ENCODE measurements around the gene PTPRE. TPM values are rescaled to one million over a fixed set of nuclear protein-coding genes. Genes with fewer than 3 reads are reported as not detected.
A peak's percentile ranks its signal among the peaks of the same experiment; 100 is the strongest.

The PTPRE gene
- total and polyA plus RNA-seq, 4 donors = 30.9 to 46.9 (median 37.2) TPM

- Histone ChIP-seq H3K27ac (ENCODE audit: low read depth, low read length) (no peak overlapping the region), H3K27me3 (ENCODE audit: control insufficient read depth, insufficient read depth, low read length) (no peaks in the 10 kb centered on the region), H3K4me1 (ENCODE audit: control insufficient read depth, insufficient read depth, low read length) (peaks cover 27% of the 10 kb centered on the region), H3K9me3 (ENCODE audit: control insufficient read depth, insufficient read depth, low read length) (no peaks in the 10 kb centered on the region), H3K4me3 (ENCODE audit: low read depth, low read length) (no peak overlapping the region), H3K36me3 (ENCODE audit: control insufficient read depth, insufficient read depth, low read length) (no peaks in the 10 kb centered on the region)
- WGBS (ENCODE audit: insufficient coverage) = 93% methylated on average over 9 of the region's 9 CpGs
- no peak for DNase-seq (ENCODE audit: low read depth in 4 of 6, low spot score in 6 of 6)
These were observed 15.3 kb downstream of the PTPRE start for GRCh38 chr10:127922206-127922605.

- WGBS (ENCODE audit: insufficient coverage) = 74% methylated on average over 12 of the region's 12 CpGs
- peaks cover 27% of the 10 kb centered on the region for H3K4me1 ChIP-seq (ENCODE audit: control insufficient read depth, insufficient read depth, low read length)
- no peaks in the 10 kb centered on the region for H3K36me3 ChIP-seq (ENCODE audit: control insufficient read depth, insufficient read depth, low read length)
- no peaks in the 10 kb centered on the region for H3K27me3 ChIP-seq (ENCODE audit: control insufficient read depth, insufficient read depth, low read length)
- no peak for DNase-seq (ENCODE audit: low read depth in 4 of 6, low spot score in 6 of 6)
- H3K27ac ChIP-seq (ENCODE audit: low read depth, low read length) = peak overlapping the region; percentile 11
- no peaks in the 10 kb centered on the region for H3K9me3 ChIP-seq (ENCODE audit: control insufficient read depth, insufficient read depth, low read length)
- H3K4me3 ChIP-seq (ENCODE audit: low read depth, low read length) = no peak overlapping the region
These were observed 15.9 kb downstream of the PTPRE start for GRCh38 chr10:127922675-127923366.

GRCh38 chr10:127923646-127924045, 16.7 kb downstream of the PTPRE start:
- Histone ChIP-seq H3K4me1 (ENCODE audit: control insufficient read depth, insufficient read depth, low read length) (peaks cover 27% of the 10 kb centered on the region), H3K9me3 (ENCODE audit: control insufficient read depth, insufficient read depth, low read length) (no peaks in the 10 kb centered on the region), H3K36me3 (ENCODE audit: control insufficient read depth, insufficient read depth, low read length) (no peaks in the 10 kb centered on the region), H3K27me3 (ENCODE audit: control insufficient read depth, insufficient read depth, low read length) (no peaks in the 10 kb centered on the region), H3K27ac (ENCODE audit: low read depth, low read length) (no peak overlapping the region), H3K4me3 (ENCODE audit: low read depth, low read length) (no peak overlapping the region)
- DNase-seq (ENCODE audit: low read depth in 4 of 6, low spot score in 6 of 6) = no peak
- WGBS (ENCODE audit: insufficient coverage) = no CpG with 5 or more reads among the region's 1 CpG

GRCh38 chr10:127925471-127926207, 18.7 kb downstream of the PTPRE start:
- no peaks in the 10 kb centered on the region for H3K27me3 ChIP-seq (ENCODE audit: control insufficient read depth, insufficient read depth, low read length)
- H3K4me3 ChIP-seq (ENCODE audit: low read depth, low read length) = no peak overlapping the region
- DNase-seq (ENCODE audit: low read depth in 4 of 6, low spot score in 6 of 6) = no peak
- no peak overlapping the region for H3K27ac ChIP-seq (ENCODE audit: low read depth, low read length)
- H3K9me3 ChIP-seq (ENCODE audit: control insufficient read depth, insufficient read depth, low read length) = no peaks in the 10 kb centered on the region
- WGBS (ENCODE audit: insufficient coverage) = 80% methylated on average over 4 of the region's 6 CpGs
- H3K36me3 ChIP-seq (ENCODE audit: control insufficient read depth, insufficient read depth, low read length) = no peaks in the 10 kb centered on the region
- peaks cover 24% of the 10 kb centered on the region for H3K4me1 ChIP-seq (ENCODE audit: control insufficient read depth, insufficient read depth, low read length)

- peaks cover 19% of the 10 kb centered on the region for H3K4me1 ChIP-seq (ENCODE audit: control insufficient read depth, insufficient read depth, low read length)
- DNase-seq (ENCODE audit: low read depth in 4 of 6, low spot score in 6 of 6) = no peak
- no peak overlapping the region for H3K4me3 ChIP-seq (ENCODE audit: low read depth, low read length)
- peak overlapping the region; percentile 8 for H3K27ac ChIP-seq (ENCODE audit: low read depth, low read length)
- no peaks in the 10 kb centered on the region for H3K9me3 ChIP-seq (ENCODE audit: control insufficient read depth, insufficient read depth, low read length)
- H3K36me3 ChIP-seq (ENCODE audit: control insufficient read depth, insufficient read depth, low read length) = no peaks in the 10 kb centered on the region
- 89% methylated on average over 7 of the region's 8 CpGs for WGBS (ENCODE audit: insufficient coverage)
- H3K27me3 ChIP-seq (ENCODE audit: control insufficient read depth, insufficient read depth, low read length) = no peaks in the 10 kb centered on the region
These were observed 19.6 kb downstream of the PTPRE start for GRCh38 chr10:127926455-127926854.

- Histone ChIP-seq H3K4me3 (ENCODE audit: low read depth, low read length) (no peak overlapping the region), H3K9me3 (ENCODE audit: control insufficient read depth, insufficient read depth, low read length) (no peaks in the 10 kb centered on the region), H3K4me1 (ENCODE audit: control insufficient read depth, insufficient read depth, low read length) (peaks cover 4% of the 10 kb centered on the region), H3K27ac (ENCODE audit: low read depth, low read length) (peak overlapping the region; percentile 1), H3K36me3 (ENCODE audit: control insufficient read depth, insufficient read depth, low read length) (no peaks in the 10 kb centered on the region), H3K27me3 (ENCODE audit: control insufficient read depth, insufficient read depth, low read length) (no peaks in the 10 kb centered on the region)
- WGBS (ENCODE audit: insufficient coverage) = no CpG with 5 or more reads among the region's 10 CpGs
- DNase-seq (ENCODE audit: low read depth in 4 of 6, low spot score in 6 of 6) = no peak
These were observed 21.3 kb downstream of the PTPRE start for GRCh38 chr10:127928021-127928806.

- H3K4me3 ChIP-seq (ENCODE audit: low read depth, low read length) = no peak overlapping the region
- DNase-seq (ENCODE audit: low read depth in 4 of 6, low spot score in 6 of 6) = no peak
- H3K9me3 ChIP-seq (ENCODE audit: control insufficient read depth, insufficient read depth, low read length) = no peaks in the 10 kb centered on the region
- H3K27ac ChIP-seq (ENCODE audit: low read depth, low read length) = no peak overlapping the region
- WGBS (ENCODE audit: insufficient coverage) = 90% methylated on average over 13 of the region's 15 CpGs
- H3K36me3 ChIP-seq (ENCODE audit: control insufficient read depth, insufficient read depth, low read length) = peaks cover 9% of the 10 kb centered on the region
- peaks cover 23% of the 10 kb centered on the region for H3K4me1 ChIP-seq (ENCODE audit: control insufficient read depth, insufficient read depth, low read length)
- H3K27me3 ChIP-seq (ENCODE audit: control insufficient read depth, insufficient read depth, low read length) = no peaks in the 10 kb centered on the region
These were observed 25.8 kb downstream of the PTPRE start for GRCh38 chr10:127932521-127933270.

- peaks cover 28% of the 10 kb centered on the region for H3K4me1 ChIP-seq (ENCODE audit: control insufficient read depth, insufficient read depth, low read length)
- no peak overlapping the region for H3K4me3 ChIP-seq (ENCODE audit: low read depth, low read length)
- H3K27ac ChIP-seq (ENCODE audit: low read depth, low read length) = no peak overlapping the region
- no CpG with 5 or more reads among the region's 5 CpGs for WGBS (ENCODE audit: insufficient coverage)
- H3K36me3 ChIP-seq (ENCODE audit: control insufficient read depth, insufficient read depth, low read length) = peaks cover 9% of the 10 kb centered on the region
- no peaks in the 10 kb centered on the region for H3K9me3 ChIP-seq (ENCODE audit: control insufficient read depth, insufficient read depth, low read length)
- DNase-seq (ENCODE audit: low read depth in 4 of 6, low spot score in 6 of 6) = peak in 1 of 6 donors; percentile 76
- H3K27me3 ChIP-seq (ENCODE audit: control insufficient read depth, insufficient read depth, low read length) = no peaks in the 10 kb centered on the region
These were observed 26.4 kb downstream of the PTPRE start for GRCh38 chr10:127933271-127933670.

- 98% methylated on average over 10 of the region's 14 CpGs for WGBS (ENCODE audit: insufficient coverage)
These were observed 27.5 kb downstream of the PTPRE start for GRCh38 chr10:127934383-127934782.

More at GRCh38 chr10:127934383-127934782, 27.5 kb downstream of the PTPRE start:
- Histone ChIP-seq H3K27me3 (ENCODE audit: control insufficient read depth, insufficient read depth, low read length) (no peaks in the 10 kb centered on the region), H3K9me3 (ENCODE audit: control insufficient read depth, insufficient read depth, low read length) (no peaks in the 10 kb centered on the region), H3K4me3 (ENCODE audit: low read depth, low read length) (no peak overlapping the region), H3K4me1 (ENCODE audit: control insufficient read depth, insufficient read depth, low read length) (peaks cover 35% of the 10 kb centered on the region), H3K36me3 (ENCODE audit: control insufficient read depth, insufficient read depth, low read length) (peaks cover 9% of the 10 kb centered on the region), H3K27ac (ENCODE audit: low read depth, low read length) (no peak overlapping the region)
- DNase-seq (ENCODE audit: low read depth in 4 of 6, low spot score in 6 of 6) = no peak

All from spinal cord (tissue), 10 donors.